ENCODE measurements around the gene INS.

The INS gene

GRCh38 chr11:2171591-2172003 is 10.6 kb upstream of the INS start, which contains the start of gene TH:
Gene TH, minus strand, starts transcription at chr11:2171815. Its CDS starts 29 bp downstream, at chr11:2171786.
- ATAC-seq (replicated peaks) (no peak), DNase-seq (no peak)
- Mint-ChIP-seq H3K27me3 (peaks cover 6 to 15% of the 10 kb centered on the region in 2 donors), H3K36me3 (ENCODE audit: insufficient read depth) (no peaks in the 10 kb centered on the region), H3K4me1 (ENCODE audit: low read depth in 2 of 2) (no peaks in the 10 kb centered on the region), H3K9me3 (no peaks in the 10 kb centered on the region), H3K4me3 (no peak within 1 kb of the TSS), H3K27ac (no peak within 1 kb of the TSS)

DNA sequence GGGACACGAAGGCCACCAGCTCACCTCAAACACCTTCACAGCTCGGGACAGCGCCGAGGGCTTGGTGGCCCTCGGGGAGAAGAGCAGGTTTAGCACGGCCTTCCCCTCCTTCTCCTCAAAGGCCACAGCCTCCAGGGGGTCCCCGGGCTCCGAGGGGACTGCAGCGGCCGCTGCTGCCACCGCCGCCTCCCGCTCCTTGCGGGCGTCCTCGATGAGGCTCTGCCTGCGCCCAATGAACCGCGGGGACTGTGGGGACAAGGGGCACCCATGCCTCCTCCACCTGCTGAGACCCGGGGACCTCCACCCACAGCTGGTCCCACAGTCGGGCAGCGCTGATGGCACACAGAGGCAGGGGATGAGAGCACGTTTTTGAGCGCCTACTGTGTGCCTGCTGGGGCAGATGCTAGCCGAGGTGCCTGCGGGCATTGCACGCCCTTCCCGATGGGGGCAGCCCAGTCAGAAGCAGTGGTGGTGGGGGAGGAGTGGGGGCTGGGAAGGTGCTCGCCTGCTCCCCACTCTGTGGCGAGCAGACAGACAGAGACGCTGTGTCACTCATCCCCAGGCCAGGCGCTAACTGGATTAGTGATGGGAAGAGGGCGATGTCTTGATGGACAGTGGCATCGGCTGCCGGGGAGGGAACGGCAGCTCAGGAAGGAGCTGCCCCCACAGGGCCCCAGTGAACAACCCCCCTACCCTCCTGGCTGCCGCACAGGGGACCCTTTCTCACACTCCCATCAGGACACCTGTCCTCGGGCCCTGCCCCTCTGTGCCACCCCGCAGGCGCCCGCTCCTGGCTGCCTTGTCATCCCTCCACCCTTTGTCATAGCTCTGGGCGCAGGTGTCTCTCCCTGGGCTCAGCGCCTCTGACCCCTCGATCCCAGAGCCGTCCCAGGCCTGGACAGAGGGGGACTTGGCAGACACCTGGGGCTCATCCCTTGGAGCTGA is 8.9 kb upstream of the INS start:
- Mint-ChIP-seq H3K27me3 (peaks cover 6 to 20% of the 10 kb centered on the region in 2 donors), H3K9me3 (no peaks in the 10 kb centered on the region), H3K27ac (no peak overlapping the region), H3K4me1 (ENCODE audit: low read depth in 2 of 2) (no peaks in the 10 kb centered on the region), H3K4me3 (no peak overlapping the region), H3K36me3 (ENCODE audit: insufficient read depth) (no peaks in the 10 kb centered on the region)
- DNase-seq (no peak), ATAC-seq (replicated peaks) (no peak)

DNA sequence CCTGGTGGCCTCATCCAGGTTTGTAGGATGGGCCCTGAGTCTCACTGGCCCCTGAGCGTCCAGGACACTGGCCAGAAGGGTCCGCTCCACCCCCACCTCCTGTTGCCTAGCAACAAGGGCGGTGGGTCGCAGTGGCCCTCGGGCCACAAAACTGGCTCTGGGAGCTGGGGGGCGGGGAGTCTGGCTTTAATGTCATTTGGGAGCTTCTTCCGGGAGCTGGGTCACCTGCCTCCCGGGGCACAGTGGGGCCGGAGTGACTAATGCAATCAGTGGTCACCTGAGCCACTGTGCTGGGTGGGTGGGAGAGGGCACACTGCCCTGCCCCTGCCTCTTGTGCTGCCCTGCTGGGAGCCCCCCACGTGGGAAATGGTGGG is 8.0 kb upstream of the INS start:
- no peak overlapping the region for H3K27ac Mint-ChIP-seq
- H3K4me3 Mint-ChIP-seq: no peak overlapping the region
- DNase-seq (no peak), ATAC-seq (replicated peaks) (no peak)
- H3K27me3 Mint-ChIP-seq: peaks cover 6 to 29% of the 10 kb centered on the region in 2 donors
- no peaks in the 10 kb centered on the region for H3K9me3 Mint-ChIP-seq
- no peaks in the 10 kb centered on the region for H3K4me1 Mint-ChIP-seq (ENCODE audit: low read depth in 2 of 2)
- no peaks in the 10 kb centered on the region for H3K36me3 Mint-ChIP-seq (ENCODE audit: insufficient read depth)

DNA sequence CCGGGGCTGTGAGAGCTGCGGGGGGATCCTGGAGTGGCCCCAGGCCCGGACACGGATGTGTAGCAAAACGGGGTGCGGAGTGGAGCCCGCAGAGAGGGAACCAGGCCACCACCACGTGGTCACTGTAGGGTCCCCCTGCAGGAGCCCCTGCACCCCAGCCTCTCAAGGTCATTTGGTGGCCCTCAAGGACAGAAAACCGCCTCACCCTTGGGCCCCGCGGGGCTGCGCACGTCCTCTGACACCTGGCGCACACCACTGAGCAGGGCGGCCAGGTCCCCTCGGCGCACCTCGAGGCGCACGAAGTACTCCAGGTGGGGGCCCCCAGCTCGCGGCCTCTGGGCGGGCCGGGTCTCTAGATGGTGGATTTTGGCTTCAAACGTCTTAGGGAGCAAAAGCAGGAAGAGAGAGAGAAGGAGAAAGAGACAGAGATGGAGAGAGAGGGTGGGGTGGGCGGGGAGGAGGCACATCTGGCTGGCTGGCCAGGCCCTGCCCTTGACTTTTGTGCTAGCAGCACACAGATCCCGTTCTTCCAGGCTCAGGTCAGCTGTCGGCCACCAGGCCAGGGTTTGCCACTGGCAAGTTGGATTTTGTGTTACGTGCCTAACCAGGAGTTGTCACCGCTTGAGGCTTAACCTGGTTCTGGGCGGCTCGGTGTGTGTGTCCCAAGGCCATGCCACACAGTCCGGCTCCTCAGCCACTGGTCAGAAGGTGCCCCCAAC is 7.4 kb upstream of the INS start:
- Mint-ChIP-seq H3K36me3 (ENCODE audit: insufficient read depth) (no peaks in the 10 kb centered on the region), H3K27me3 (peaks cover 6 to 32% of the 10 kb centered on the region in 2 donors), H3K27ac (no peak overlapping the region), H3K4me3 (no peak overlapping the region), H3K4me1 (ENCODE audit: low read depth in 2 of 2) (no peaks in the 10 kb centered on the region), H3K9me3 (no peaks in the 10 kb centered on the region)
- DNase-seq (no peak), ATAC-seq (replicated peaks) (no peak)

- DNase-seq (no peak), ATAC-seq (replicated peaks) (no peak)
- Mint-ChIP-seq H3K27ac (no peak overlapping the region), H3K4me1 (ENCODE audit: low read depth in 2 of 2) (no peaks in the 10 kb centered on the region), H3K9me3 (no peaks in the 10 kb centered on the region), H3K36me3 (ENCODE audit: insufficient read depth) (no peaks in the 10 kb centered on the region), H3K4me3 (no peak overlapping the region), H3K27me3 (peaks cover 6 to 42% of the 10 kb centered on the region in 2 donors)
Observed at GRCh38 chr11:2167141-2168045, 6.4 kb upstream of the INS start.

DNA sequence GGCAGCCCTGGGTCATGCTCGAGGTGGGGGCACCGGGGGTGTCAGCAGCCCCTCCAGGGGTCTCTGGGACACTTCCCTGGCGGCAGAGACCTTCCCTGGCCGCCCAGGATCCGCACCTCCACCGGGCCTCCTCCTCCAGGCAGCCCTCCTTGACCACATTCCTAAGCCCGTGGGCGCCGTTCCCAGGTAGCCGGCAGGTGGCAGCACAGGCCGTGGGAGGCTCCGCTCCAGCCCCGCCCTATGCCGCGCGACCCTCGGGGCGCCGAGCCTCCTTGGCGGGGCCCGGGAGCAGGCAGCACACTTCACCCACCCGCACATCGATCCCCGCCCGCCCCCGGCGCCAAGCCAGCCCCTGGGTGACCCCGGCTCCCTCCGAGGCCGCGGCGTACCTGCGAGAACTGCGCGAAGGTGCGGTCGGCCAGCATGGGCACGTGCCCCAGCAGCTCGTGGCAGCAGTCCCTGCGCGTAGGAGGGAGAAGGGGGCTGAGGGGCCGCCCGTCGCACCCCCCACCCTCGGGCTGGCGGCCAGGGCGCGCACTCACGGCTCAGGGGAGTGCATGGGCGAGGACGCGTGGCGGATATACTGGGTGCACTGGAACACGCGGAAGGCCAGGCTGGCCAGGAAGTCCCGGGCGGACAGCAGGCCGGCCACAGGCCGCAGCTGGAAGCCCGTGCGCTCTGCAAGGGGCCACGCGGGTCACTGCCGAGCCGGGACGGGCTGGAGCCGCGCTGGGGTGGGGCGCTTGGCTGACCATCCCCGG is 5.3 kb upstream of the INS start:
- Mint-ChIP-seq H3K36me3 (ENCODE audit: insufficient read depth) (no peaks in the 10 kb centered on the region), H3K4me1 (ENCODE audit: low read depth in 2 of 2) (no peaks in the 10 kb centered on the region), H3K4me3 (no peak overlapping the region), H3K9me3 (no peaks in the 10 kb centered on the region), H3K27me3 (peaks cover 6 to 45% of the 10 kb centered on the region in 2 donors), H3K27ac (no peak overlapping the region)
- DNase-seq (peak; percentile 22 to 40 (median 37)), ATAC-seq (replicated peaks) (peak; percentile 70)

GRCh38 chr11:2165571-2165970 is 4.6 kb upstream of the INS start:
- DNase-seq: no peak
- H3K27ac Mint-ChIP-seq: no peak overlapping the region
- no peak for ATAC-seq (replicated peaks)
- no peaks in the 10 kb centered on the region for H3K36me3 Mint-ChIP-seq (ENCODE audit: insufficient read depth)
- H3K9me3 Mint-ChIP-seq: no peaks in the 10 kb centered on the region
- no peak overlapping the region for H3K4me3 Mint-ChIP-seq
- H3K4me1 Mint-ChIP-seq (ENCODE audit: low read depth in 2 of 2): no peaks in the 10 kb centered on the region
- H3K27me3 Mint-ChIP-seq: peaks cover 6 to 50% of the 10 kb centered on the region in 2 donors

GRCh38 chr11:2164861-2165555 is 4.0 kb upstream of the INS start:
- H3K27ac Mint-ChIP-seq: no peak overlapping the region
- ATAC-seq (replicated peaks) (no peak), DNase-seq (no peak)
- H3K9me3 Mint-ChIP-seq: no peaks in the 10 kb centered on the region
- no peaks in the 10 kb centered on the region for H3K4me1 Mint-ChIP-seq (ENCODE audit: low read depth in 2 of 2)
- peaks cover 6 to 55% of the 10 kb centered on the region in 2 donors for H3K27me3 Mint-ChIP-seq
- H3K4me3 Mint-ChIP-seq: no peak overlapping the region
- H3K36me3 Mint-ChIP-seq (ENCODE audit: insufficient read depth): no peaks in the 10 kb centered on the region

GRCh38 chr11:2164081-2164480 is 3.1 kb upstream of the INS start:
- no peaks in the 10 kb centered on the region for H3K4me1 Mint-ChIP-seq (ENCODE audit: low read depth in 2 of 2)
- H3K27ac Mint-ChIP-seq: no peak overlapping the region
- peaks cover 6 to 64% of the 10 kb centered on the region in 2 donors for H3K27me3 Mint-ChIP-seq
- no peak for ATAC-seq (replicated peaks)
- no peak for DNase-seq
- no peaks in the 10 kb centered on the region for H3K36me3 Mint-ChIP-seq (ENCODE audit: insufficient read depth)
- no peaks in the 10 kb centered on the region for H3K9me3 Mint-ChIP-seq
- H3K4me3 Mint-ChIP-seq: no peak overlapping the region

- Mint-ChIP-seq H3K4me1 (ENCODE audit: low read depth in 2 of 2) (no peaks in the 10 kb centered on the region), H3K4me3 (no peak overlapping the region), H3K36me3 (ENCODE audit: insufficient read depth) (no peaks in the 10 kb centered on the region), H3K9me3 (no peaks in the 10 kb centered on the region), H3K27ac (no peak overlapping the region), H3K27me3 (peaks cover 6 to 66% of the 10 kb centered on the region in 2 donors)
- no peak for ATAC-seq (replicated peaks)
- DNase-seq: no peak
Observed at GRCh38 chr11:2163428-2163978, 2.5 kb upstream of the INS start.

- H3K4me1 Mint-ChIP-seq (ENCODE audit: low read depth in 2 of 2): no peaks in the 10 kb centered on the region
- ATAC-seq (replicated peaks) (no peak), DNase-seq (no peak)
- peaks cover 0 to 45% of the 10 kb centered on the region in 2 donors for H3K27me3 Mint-ChIP-seq
- H3K4me3 Mint-ChIP-seq: no peak overlapping the region
- H3K27ac Mint-ChIP-seq: no peak overlapping the region
- no peaks in the 10 kb centered on the region for H3K36me3 Mint-ChIP-seq (ENCODE audit: insufficient read depth)
- no peaks in the 10 kb centered on the region for H3K9me3 Mint-ChIP-seq
Observed at GRCh38 chr11:2159536-2160413, 1.2 kb downstream of the INS start.

All from effector memory CD8-positive, alpha-beta T cell (primary cell).